Measurements from ENCODE around the gene FIGN. TPM values are rescaled to one million over a fixed set of nuclear protein-coding genes. Genes with fewer than 3 reads are reported as not detected.

The FIGN gene
- total and polyA plus RNA-seq, 2 experiments from 2014 or later = 1.4 to 4.5 TPM

DNA sequence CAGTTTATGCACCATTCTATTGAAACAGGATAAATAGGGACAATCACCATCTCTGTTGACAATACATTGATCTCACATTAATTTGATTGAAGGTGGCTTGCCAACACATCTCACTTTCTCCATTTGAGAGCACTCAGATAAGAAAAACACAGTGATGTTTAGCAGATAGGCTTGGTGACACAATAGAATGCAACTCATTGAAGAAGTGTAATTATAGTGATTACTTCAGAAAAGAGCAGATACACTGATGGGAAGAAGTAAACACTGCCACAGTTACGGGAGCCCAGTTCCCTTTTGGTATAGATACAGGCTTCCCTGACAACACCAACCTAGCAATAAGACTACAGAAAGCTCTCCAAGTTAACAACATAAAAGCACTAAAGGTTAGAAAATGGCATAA lies 89.1 kb downstream of the FIGN start:
- TF ChIP-seq, protein P1, sequence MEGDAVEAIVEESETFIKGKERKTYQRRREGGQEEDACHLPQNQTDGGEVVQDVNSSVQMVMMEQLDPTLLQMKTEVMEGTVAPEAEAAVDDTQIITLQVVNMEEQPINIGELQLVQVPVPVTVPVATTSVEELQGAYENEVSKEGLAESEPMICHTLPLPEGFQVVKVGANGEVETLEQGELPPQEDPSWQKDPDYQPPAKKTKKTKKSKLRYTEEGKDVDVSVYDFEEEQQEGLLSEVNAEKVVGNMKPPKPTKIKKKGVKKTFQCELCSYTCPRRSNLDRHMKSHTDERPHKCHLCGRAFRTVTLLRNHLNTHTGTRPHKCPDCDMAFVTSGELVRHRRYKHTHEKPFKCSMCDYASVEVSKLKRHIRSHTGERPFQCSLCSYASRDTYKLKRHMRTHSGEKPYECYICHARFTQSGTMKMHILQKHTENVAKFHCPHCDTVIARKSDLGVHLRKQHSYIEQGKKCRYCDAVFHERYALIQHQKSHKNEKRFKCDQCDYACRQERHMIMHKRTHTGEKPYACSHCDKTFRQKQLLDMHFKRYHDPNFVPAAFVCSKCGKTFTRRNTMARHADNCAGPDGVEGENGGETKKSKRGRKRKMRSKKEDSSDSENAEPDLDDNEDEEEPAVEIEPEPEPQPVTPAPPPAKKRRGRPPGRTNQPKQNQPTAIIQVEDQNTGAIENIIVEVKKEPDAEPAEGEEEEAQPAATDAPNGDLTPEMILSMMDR (IDR thresholded peaks at IDR 0.05; ENCODE audit: poor library complexity) = no peak
- no peak for TF ChIP-seq EZH2 (IDR thresholded peaks at IDR 0.05; ENCODE audit: borderline replicate concordance)
- TF ChIP-seq EZH2phosphoT487 (IDR thresholded peaks at IDR 0.05; ENCODE audit: low read depth, severe bottlenecking, unreplicated experiment) = no peak
- no peaks in the 10 kb centered on the region for H3K36me3 ChIP-seq (replicated peaks; ENCODE audit: insufficient read depth, low read depth)
- no peaks in the 10 kb centered on the region for H3K9me2 ChIP-seq (replicated peaks; ENCODE audit: insufficient read depth)
- H3K4me3 ChIP-seq = no peak overlapping the region
- no peaks in the 10 kb centered on the region for H4K20me1 ChIP-seq (ENCODE audit: insufficient read depth, poor library complexity, severe bottlenecking)
- no peaks in the 10 kb centered on the region for H3K79me2 ChIP-seq
- H3K9me3 ChIP-seq (ENCODE audit: low read depth) = no peaks in the 10 kb centered on the region
- H3K4me2 ChIP-seq = no peak overlapping the region
- H3K4me1 ChIP-seq (ENCODE audit: insufficient read depth) = peaks cover 3% of the 10 kb centered on the region
- H2AFZ ChIP-seq = no peak overlapping the region
- 68% methylated on average over 1 of the region's 1 CpG for WGBS (ENCODE audit: low lambda C conversion rate, missing lambda C conversion rate)
- no peaks in the 10 kb centered on the region for H3K27me3 ChIP-seq
- no peak overlapping the region for H3K27ac ChIP-seq
- DNase-seq (ENCODE audit: low spot score) = no peak

DNA sequence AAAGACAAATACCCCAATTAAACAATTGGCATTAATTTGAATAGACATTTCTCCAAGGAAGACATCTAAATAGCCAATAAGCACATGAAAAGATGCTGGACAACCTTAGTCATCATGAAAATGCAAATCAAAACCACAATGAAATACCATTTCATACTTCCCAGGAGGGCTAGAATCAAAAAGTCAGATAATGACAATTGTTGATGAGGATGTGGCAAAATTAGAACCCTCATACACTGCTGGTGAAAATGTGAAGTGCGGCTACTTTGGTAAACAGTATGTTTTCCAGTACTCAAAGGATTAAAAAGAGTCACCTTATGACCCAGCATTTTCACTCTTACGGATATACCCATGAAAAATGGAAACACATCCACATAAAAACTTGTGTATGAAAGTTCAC lies 91.6 kb downstream of the FIGN start:
- no peak overlapping the region for H3K27ac ChIP-seq
- peaks cover 3% of the 10 kb centered on the region for H3K4me1 ChIP-seq (ENCODE audit: insufficient read depth)
- no peak overlapping the region for H3K4me3 ChIP-seq
- H4K20me1 ChIP-seq (ENCODE audit: insufficient read depth, poor library complexity, severe bottlenecking) = no peaks in the 10 kb centered on the region
- no peak for DNase-seq (ENCODE audit: low spot score)
- H3K9me3 ChIP-seq (ENCODE audit: low read depth) = no peaks in the 10 kb centered on the region
- no peaks in the 10 kb centered on the region for H3K79me2 ChIP-seq
- no peaks in the 10 kb centered on the region for H3K9me2 ChIP-seq (replicated peaks; ENCODE audit: insufficient read depth)
- H3K4me2 ChIP-seq = no peak overlapping the region
- WGBS (ENCODE audit: low lambda C conversion rate, missing lambda C conversion rate) = 98% methylated on average over 2 of the region's 2 CpGs
- TF ChIP-seq, protein P1 (IDR thresholded peaks at IDR 0.05; ENCODE audit: poor library complexity) = no peak
- TF ChIP-seq EZH2phosphoT487 (IDR thresholded peaks at IDR 0.05; ENCODE audit: low read depth, severe bottlenecking, unreplicated experiment) (no peak), EZH2 (IDR thresholded peaks at IDR 0.05; ENCODE audit: borderline replicate concordance) (no peak)
- no peaks in the 10 kb centered on the region for H3K27me3 ChIP-seq
- H2AFZ ChIP-seq = no peak overlapping the region
- H3K36me3 ChIP-seq (replicated peaks; ENCODE audit: insufficient read depth, low read depth) = no peaks in the 10 kb centered on the region

DNA sequence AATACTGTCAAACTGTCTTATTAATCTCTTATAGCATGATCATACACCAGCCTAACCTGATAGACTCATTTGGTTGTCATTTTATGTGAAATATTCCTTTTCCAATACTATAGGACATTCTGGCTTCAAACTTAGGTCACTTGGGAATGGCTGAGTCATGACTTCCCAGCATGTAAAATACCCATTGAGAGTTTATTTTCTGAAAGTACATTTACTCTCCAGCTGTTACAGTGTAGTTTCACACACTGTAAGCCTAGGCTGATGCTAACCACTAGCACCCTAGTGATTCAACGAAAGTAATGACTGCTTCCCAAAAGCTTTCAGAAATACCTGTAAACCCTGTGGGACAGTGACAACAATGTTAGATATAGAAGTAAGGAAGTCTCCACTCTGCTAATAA lies 93.8 kb downstream of the FIGN start:
- Histone ChIP-seq H3K9me2 (replicated peaks; ENCODE audit: insufficient read depth) (no peaks in the 10 kb centered on the region), H4K20me1 (ENCODE audit: insufficient read depth, poor library complexity, severe bottlenecking) (no peaks in the 10 kb centered on the region), H3K4me1 (ENCODE audit: insufficient read depth) (peaks cover 2% of the 10 kb centered on the region), H3K36me3 (replicated peaks; ENCODE audit: insufficient read depth, low read depth) (no peaks in the 10 kb centered on the region), H3K4me2 (no peak overlapping the region), H3K27ac (no peak overlapping the region), H3K9me3 (ENCODE audit: low read depth) (no peaks in the 10 kb centered on the region), H3K4me3 (no peak overlapping the region), H3K27me3 (no peaks in the 10 kb centered on the region), H3K79me2 (no peaks in the 10 kb centered on the region), H2AFZ (no peak overlapping the region)
- DNase-seq (ENCODE audit: low spot score) = no peak
- TF ChIP-seq, protein P1 (IDR thresholded peaks at IDR 0.05; ENCODE audit: poor library complexity) = no peak
- TF ChIP-seq EZH2phosphoT487 (IDR thresholded peaks at IDR 0.05; ENCODE audit: low read depth, severe bottlenecking, unreplicated experiment) (no peak), EZH2 (IDR thresholded peaks at IDR 0.05; ENCODE audit: borderline replicate concordance) (no peak)
- 91% methylated on average over 1 of the region's 1 CpG for WGBS (ENCODE audit: low lambda C conversion rate, missing lambda C conversion rate)

Data from hepatocyte (in vitro differentiated cells).